GM18870 (cell line): ENCODE data around the gene NUDT8.
"Not testable (repeated sequence)": the region's sequence is repeated elsewhere in the genome, so short reads cannot be mapped to it uniquely, and the experiment has no call there.

Experiments
- ATAC-seq: cut with Tn5 transposase; IDR thresholded peaks from one replicate; pipeline ENCODE4 v1.9.1; 2021; ENCODE audit warnings: moderate library complexity; ENCODE audit not compliant: unreplicated experiment

The NUDT8 gene

GRCh38 chr11:67642173-67643120 lies 12.7 kb upstream of the NUDT8 start:
- ATAC-seq = no peak

GRCh38 chr11:67641338-67642172 lies 11.8 kb upstream of the NUDT8 start:
- no peak for ATAC-seq

- no peak for ATAC-seq
These were observed 11.1 kb upstream of the NUDT8 start for GRCh38 chr11:67640758-67641337.

GRCh38 chr11:67640021-67640757 lies 10.5 kb upstream of the NUDT8 start:
- no peak for ATAC-seq

- ATAC-seq = no peak
These were observed 9.7 kb upstream of the NUDT8 start, which contains the start of gene TBX10 for GRCh38 chr11:67639438-67639859. TBX10 (minus strand) TSS chr11:67639763; CDS start chr11:67639472, 291 bp downstream.

GRCh38 chr11:67638535-67639437 lies 9.0 kb upstream of the NUDT8 start:
- ATAC-seq = no peak

- not testable (repeated sequence) for ATAC-seq
These were observed 7.7 kb upstream of the NUDT8 start for GRCh38 chr11:67637441-67637840.

- no peak for ATAC-seq
These were observed 7.2 kb upstream of the NUDT8 start for GRCh38 chr11:67636962-67637361.

- ATAC-seq = no peak
These were observed 5.4 kb upstream of the NUDT8 start for GRCh38 chr11:67635231-67635521.

GRCh38 chr11:67634366-67635230 lies 4.9 kb upstream of the NUDT8 start:
- ATAC-seq = no peak

- ATAC-seq = no peak
These were observed 4.1 kb upstream of the NUDT8 start for GRCh38 chr11:67633758-67634365.

- ATAC-seq = no peak
These were observed 3.4 kb upstream of the NUDT8 start for GRCh38 chr11:67632982-67633755.

- no peak for ATAC-seq
These were observed 2.6 kb upstream of the NUDT8 start for GRCh38 chr11:67632175-67632981.

- no peak for ATAC-seq
These were observed 2.1 kb upstream of the NUDT8 start for GRCh38 chr11:67631853-67632174.

GRCh38 chr11:67631411-67631810 lies 1.7 kb upstream of the NUDT8 start:
- no peak for ATAC-seq

GRCh38 chr11:67630943-67631331 lies 1.2 kb upstream of the NUDT8 start:
- ATAC-seq = no peak
